Activated CD8-positive, alpha-beta memory T cell treated with anti-CD3 and anti-CD28 coated beads for 36 hours (primary cell): Measurements from ENCODE around the gene TMEM63C. TPM values are rescaled to one million over a fixed set of nuclear protein-coding genes. Genes with fewer than 3 reads are reported as not detected.
"Not testable (repeated sequence)": the region's sequence is repeated elsewhere in the genome, so short reads cannot be mapped to it uniquely, and the experiment has no call there.

Experiments used
- CTCF ChIA-PET: fragments of 350-600 bp; sonication (Branson Sonifier 250); formaldehyde crosslinking; loops from one replicate; lab custom pipeline; 2021; ENCODE audit warnings: antibody characterized with exemption; lab: Charles Lee
- POLR2A ChIA-PET: fragments of 350-600 bp; sonication (Branson Sonifier 250); formaldehyde crosslinking; loops from one replicate; lab custom pipeline; 2021; ENCODE audit warnings: antibody characterized with exemption; lab: Charles Lee
- total RNA-seq, 2 experiments: library from RNA; stranded (reverse); gene quantifications; one replicate each; pipeline ENCODE4 v1.2.3, GENCODE V29; 2021

The TMEM63C gene
- total RNA-seq, 2 experiments from 2014 or later, result 0.51 to 1.3 TPM

GRCh38 chr14:77151918-77152588, 29.5 kb upstream of the TMEM63C start:
- CTCF ChIA-PET, result interaction anchor here (0.6 to 3.9 kb wide), 8 partner anchors 10 to 276 kb away, joined by 3 to 24 read pairs (median 4); partner anchors contain the start of gene ZDHHC22
- POLR2A ChIA-PET, result interaction anchor here (0.5 kb wide), 1 partner anchor 169 kb away, joined by 3 read pairs; no protein-coding TSS in a partner anchor

GRCh38 chr14:77153802-77154201, 27.8 kb upstream of the TMEM63C start:
- POLR2A ChIA-PET, result no interaction called here
- CTCF ChIA-PET, result interaction anchor here (0.7 to 3.9 kb wide), 4 partner anchors 9 to 162 kb away, joined by 3 to 24 read pairs (median 3); no protein-coding TSS in a partner anchor

GRCh38 chr14:77154421-77154820, 27.2 kb upstream of the TMEM63C start:
- POLR2A ChIA-PET, result no interaction called here

GRCh38 chr14:77155083-77155482, 26.5 kb upstream of the TMEM63C start:
- ChIA-PET CTCF (interaction anchor here (3.9 kb wide), 1 partner anchor 161 kb away, joined by 24 read pairs; no protein-coding TSS in a partner anchor), POLR2A (no interaction called here)

More at GRCh38 chr14:77154421-77154820, 27.2 kb upstream of the TMEM63C start:
- CTCF ChIA-PET, result interaction anchor here (1.1 to 3.9 kb wide), 2 partner anchors 14 to 162 kb away, joined by 3 to 24 read pairs; no protein-coding TSS in a partner anchor

- CTCF ChIA-PET, result no interaction called here
- POLR2A ChIA-PET, result no interaction called here
Observed at GRCh38 chr14:77157740-77158139, 23.9 kb upstream of the TMEM63C start.

- POLR2A ChIA-PET, result no interaction called here
- CTCF ChIA-PET, result no interaction called here
Observed at GRCh38 chr14:77158175-77158881, 23.3 kb upstream of the TMEM63C start.

- ChIA-PET POLR2A (no interaction called here), CTCF (interaction anchor here (0.5 kb wide), 1 partner anchor 218 kb away, joined by 3 read pairs; no protein-coding TSS in a partner anchor)
Observed at GRCh38 chr14:77158882-77159255, 22.7 kb upstream of the TMEM63C start.

GRCh38 chr14:77161011-77161410, 20.6 kb upstream of the TMEM63C start:
- CTCF ChIA-PET, result interaction anchor here (1.2 kb wide), 1 partner anchor 12 kb away, joined by 3 read pairs; no protein-coding TSS in a partner anchor
- POLR2A ChIA-PET, result no interaction called here

- ChIA-PET POLR2A (no interaction called here), CTCF (no interaction called here)
Observed at GRCh38 chr14:77170045-77170444, 11.6 kb upstream of the TMEM63C start.

- POLR2A ChIA-PET, result interaction anchor here (0.9 kb wide), 1 partner anchor 8 kb away, joined by 3 read pairs; the partner anchor contains the start of gene TMEM63C
- CTCF ChIA-PET, result no interaction called here
Observed at GRCh38 chr14:77172916-77173315, 8.7 kb upstream of the TMEM63C start.

- CTCF ChIA-PET, POLR2A ChIA-PET: not testable (repeated sequence)
Observed at GRCh38 chr14:77173911-77174617, 7.5 kb upstream of the TMEM63C start.

GRCh38 chr14:77175843-77176242, 5.8 kb upstream of the TMEM63C start:
- CTCF ChIA-PET, result no interaction called here

GRCh38 chr14:77177702-77178101, 3.9 kb upstream of the TMEM63C start:
- CTCF ChIA-PET, result no interaction called here
- POLR2A ChIA-PET, result no interaction called here

More at GRCh38 chr14:77175843-77176242, 5.8 kb upstream of the TMEM63C start:
- POLR2A ChIA-PET, result interaction anchor here (0.7 kb wide), 1 partner anchor 27 kb away, joined by 13 read pairs; no protein-coding TSS in a partner anchor

- ChIA-PET CTCF (no interaction called here), POLR2A (no interaction called here)
Observed at GRCh38 chr14:77178656-77179055, 2.9 kb upstream of the TMEM63C start.

GRCh38 chr14:77180726-77181602, 634 bp upstream of the TMEM63C start:
- ChIA-PET POLR2A (interaction anchor here (0.8 kb wide), 1 partner anchor 8 kb away, joined by 3 read pairs; no protein-coding TSS in a partner anchor), CTCF (no interaction called here)

- CTCF ChIA-PET, result no interaction called here
- POLR2A ChIA-PET, result no interaction called here
Observed at GRCh38 chr14:77183896-77184295, 2.3 kb downstream of the TMEM63C start.

- CTCF ChIA-PET, result no interaction called here
- POLR2A ChIA-PET, result no interaction called here
Observed at GRCh38 chr14:77184396-77185092, 2.9 kb downstream of the TMEM63C start.

- POLR2A ChIA-PET, result interaction anchor here (0.5 kb wide), 1 partner anchor 165 kb away, joined by 3 read pairs; no protein-coding TSS in a partner anchor
Observed at GRCh38 chr14:77185093-77185465, 3.5 kb downstream of the TMEM63C start.

More at GRCh38 chr14:77185093-77185465, 3.5 kb downstream of the TMEM63C start:
- CTCF ChIA-PET, result no interaction called here
